HL-60 (cell line): ENCODE results near the gene CHMP1A.

Source experiments
- DNase-seq, 2 experiments: peaks; one replicate each; pipeline ENCODE4 v3.0.0-alpha.2; 2010 to 2020; ENCODE audit warnings: low read depth in 1 of 2, low spot score in 1 of 2
- H3K27ac ChIP-seq: fragments of 250-450 bp; sonication (Bioruptor Pico); replicated peaks from 2 replicates; pipeline ENCODE4 v1.5.1; 2020; ENCODE audit warnings: mild to moderate bottlenecking, moderate library complexity
- H3K27me3 ChIP-seq: fragments of 250-450 bp; sonication (Bioruptor Pico); 2 replicates; pipeline ENCODE4 v1.5.1; 2021; ENCODE audit warnings: mild to moderate bottlenecking, moderate library complexity; ENCODE audit not compliant: insufficient read depth, poor library complexity, severe bottlenecking
- H3K4me3 ChIP-seq: replicated peaks from 2 replicates; pipeline ENCODE4 v1.5.1; 2011; ENCODE audit warnings: mild to moderate bottlenecking, control low read depth, low read length; ENCODE audit not compliant: insufficient read depth
- CTCF ChIP-seq: IDR thresholded peaks from one replicate; pipeline ENCODE4 v1.5.1; 2011; ENCODE audit warnings: low read length, control low read depth, inconsistent platforms; ENCODE audit not compliant: insufficient read depth
- GABPA ChIP-seq: IDR thresholded peaks from 2 replicates; pipeline ENCODE4 v1.6.1; 2012; ENCODE audit warnings: low read depth
- POLR2AphosphoS5 ChIP-seq: IDR thresholded peaks from 2 replicates; pipeline ENCODE4 v1.6.1; 2012; ENCODE audit warnings: low read depth
- REST ChIP-seq: IDR thresholded peaks from 2 replicates; pipeline ENCODE4 v1.6.1; 2012; ENCODE audit warnings: low read depth; ENCODE audit not compliant: insufficient replicate concordance
- SPI1 ChIP-seq: IDR thresholded peaks from 2 replicates; pipeline ENCODE4 v1.6.1; 2012; ENCODE audit warnings: low read depth, mild to moderate bottlenecking, borderline replicate concordance

CHMP1A gene

GRCh38 chr16:89596957-89597649 lies 60.4 kb downstream of the CHMP1A start:
- no peak for DNase-seq
- Histone ChIP-seq H3K27me3 (no peaks in the 10 kb centered on the region), H3K4me3 (no peak overlapping the region), H3K27ac (no peak overlapping the region)
- TF ChIP-seq SPI1 (no peak), REST (no peak), POLR2AphosphoS5 (no peak), GABPA (no peak), CTCF (no peak)

- Histone ChIP-seq H3K27ac (no peak overlapping the region), H3K4me3 (no peak overlapping the region), H3K27me3 (no peaks in the 10 kb centered on the region)
- no peak for DNase-seq
- no peak for TF ChIP-seq REST
- no peak for TF ChIP-seq POLR2AphosphoS5
- TF ChIP-seq SPI1, result no peak
- TF ChIP-seq CTCF, result no peak
- no peak for TF ChIP-seq GABPA
Measured at GRCh38 chr16:89596061-89596689, 61.3 kb downstream of the CHMP1A start.

- DNase-seq, result no peak
- TF ChIP-seq SPI1, result no peak
- no peak for TF ChIP-seq POLR2AphosphoS5
- TF ChIP-seq REST, result no peak
- no peak for TF ChIP-seq CTCF
- TF ChIP-seq GABPA, result no peak
- H3K4me3 ChIP-seq, result no peak overlapping the region
- no peaks in the 10 kb centered on the region for H3K27me3 ChIP-seq
- no peak overlapping the region for H3K27ac ChIP-seq
Measured at GRCh38 chr16:89595330-89596060, 62.0 kb downstream of the CHMP1A start.
